ENCODE results near the gene FGB. TPM values are rescaled to one million over a fixed set of nuclear protein-coding genes. Genes with fewer than 3 reads are reported as not detected.
A peak's percentile ranks its signal among the peaks of the same experiment; 100 is the strongest.

Gene FGB
- total and polyA plus RNA-seq, 2 donors (not counting 1 experiment from before 2014, with no cell fraction given) = not detected

- H3K27me3 ChIP-seq (ENCODE audit: control insufficient read depth, insufficient read depth, low read length) = no peaks in the 10 kb centered on the region
- no peaks in the 10 kb centered on the region for H3K9me3 ChIP-seq (ENCODE audit: control insufficient read depth, insufficient read depth, low read depth, low read length)
- H4K20me1 ChIP-seq (ENCODE audit: control insufficient read depth, extremely low read depth, insufficient read depth, low read length) = no peaks in the 10 kb centered on the region
- no peak for DNase-seq (ENCODE audit: low read depth in 2 of 2)
- no peak overlapping the region for H3K9ac ChIP-seq (ENCODE audit: insufficient read depth, low read length)
- H3K4me3 ChIP-seq (replicated peaks in 1 of 4; ENCODE audit: control extremely low read depth in 1 of 4, insufficient read depth in 1 of 4, low read depth in 3 of 4, low read length in 4 of 4) = no peak overlapping the region
- no peaks in the 10 kb centered on the region for H3K4me1 ChIP-seq (ENCODE audit: control insufficient read depth, extremely low read depth, insufficient read depth, low read length)
- no peak overlapping the region for H3K4me2 ChIP-seq (ENCODE audit: extremely low read depth, insufficient read depth, low read length)
- H3K27ac ChIP-seq (ENCODE audit: insufficient read depth, low read length) = no peak overlapping the region
- no peaks in the 10 kb centered on the region for H3K79me2 ChIP-seq (ENCODE audit: control insufficient read depth, insufficient read depth, low read length)
- TF ChIP-seq EZH2 (IDR thresholded peaks at IDR 0.05; ENCODE audit: low read length, missing control alignments) (no peak), CTCF (conservative IDR thresholded peaks at IDR 0.05 in 1 of 2, IDR thresholded peaks at IDR 0.05 in 1 of 2; ENCODE audit: low read depth in 1 of 2, low read length in 2 of 2) (no peak)
- no peaks in the 10 kb centered on the region for H3K36me3 ChIP-seq (ENCODE audit: control insufficient read depth, insufficient read depth, low read length)
- H2AFZ ChIP-seq (ENCODE audit: low read length) = no peak overlapping the region
Measured at GRCh38 chr4:154564311-154564710, 1.5 kb downstream of the FGB start.

GRCh38 chr4:154565704-154566103 is 2.9 kb downstream of the FGB start:
- Histone ChIP-seq H3K9ac (ENCODE audit: insufficient read depth, low read length) (no peak overlapping the region), H3K4me1 (ENCODE audit: control insufficient read depth, extremely low read depth, insufficient read depth, low read length) (no peaks in the 10 kb centered on the region), H3K36me3 (ENCODE audit: control insufficient read depth, insufficient read depth, low read length) (no peaks in the 10 kb centered on the region), H3K27ac (ENCODE audit: insufficient read depth, low read length) (no peak overlapping the region), H4K20me1 (ENCODE audit: control insufficient read depth, extremely low read depth, insufficient read depth, low read length) (no peaks in the 10 kb centered on the region), H3K4me2 (ENCODE audit: extremely low read depth, insufficient read depth, low read length) (no peak overlapping the region), H3K9me3 (ENCODE audit: control insufficient read depth, insufficient read depth, low read depth, low read length) (no peaks in the 10 kb centered on the region), H3K4me3 (replicated peaks in 1 of 4; ENCODE audit: control extremely low read depth in 1 of 4, insufficient read depth in 1 of 4, low read depth in 3 of 4, low read length in 4 of 4) (no peak overlapping the region), H2AFZ (ENCODE audit: low read length) (no peak overlapping the region), H3K27me3 (ENCODE audit: control insufficient read depth, insufficient read depth, low read length) (no peaks in the 10 kb centered on the region), H3K79me2 (ENCODE audit: control insufficient read depth, insufficient read depth, low read length) (no peaks in the 10 kb centered on the region)
- DNase-seq (ENCODE audit: low read depth in 2 of 2) = no peak
- no peak for TF ChIP-seq EZH2 (IDR thresholded peaks at IDR 0.05; ENCODE audit: low read length, missing control alignments)
- TF ChIP-seq CTCF (conservative IDR thresholded peaks at IDR 0.05 in 1 of 2, IDR thresholded peaks at IDR 0.05 in 1 of 2; ENCODE audit: low read depth in 1 of 2, low read length in 2 of 2) = no peak

- no peaks in the 10 kb centered on the region for H3K9me3 ChIP-seq (ENCODE audit: control insufficient read depth, insufficient read depth, low read depth, low read length)
- TF ChIP-seq CTCF (conservative IDR thresholded peaks at IDR 0.05 in 1 of 2, IDR thresholded peaks at IDR 0.05 in 1 of 2; ENCODE audit: low read depth in 1 of 2, low read length in 2 of 2) (no peak), EZH2 (IDR thresholded peaks at IDR 0.05; ENCODE audit: low read length, missing control alignments) (no peak)
- H3K27ac ChIP-seq (ENCODE audit: insufficient read depth, low read length) = no peak overlapping the region
- no peaks in the 10 kb centered on the region for H3K27me3 ChIP-seq (ENCODE audit: control insufficient read depth, insufficient read depth, low read length)
- no peaks in the 10 kb centered on the region for H3K79me2 ChIP-seq (ENCODE audit: control insufficient read depth, insufficient read depth, low read length)
- no peak overlapping the region for H3K9ac ChIP-seq (ENCODE audit: insufficient read depth, low read length)
- H4K20me1 ChIP-seq (ENCODE audit: control insufficient read depth, extremely low read depth, insufficient read depth, low read length) = no peaks in the 10 kb centered on the region
- no peak overlapping the region for H2AFZ ChIP-seq (ENCODE audit: low read length)
- no peaks in the 10 kb centered on the region for H3K36me3 ChIP-seq (ENCODE audit: control insufficient read depth, insufficient read depth, low read length)
- no peaks in the 10 kb centered on the region for H3K4me1 ChIP-seq (ENCODE audit: control insufficient read depth, extremely low read depth, insufficient read depth, low read length)
- H3K4me2 ChIP-seq (ENCODE audit: extremely low read depth, insufficient read depth, low read length) = no peak overlapping the region
- DNase-seq (ENCODE audit: low read depth in 2 of 2) = peak in 1 of 2 donors; percentile 60
- H3K4me3 ChIP-seq (replicated peaks in 1 of 4; ENCODE audit: control extremely low read depth in 1 of 4, insufficient read depth in 1 of 4, low read depth in 3 of 4, low read length in 4 of 4) = no peak overlapping the region
Measured at GRCh38 chr4:154566639-154567204, 3.9 kb downstream of the FGB start.
